Endothelial cell of umbilical vein (primary cell): ENCODE data around the gene NR1H4. TPM values are rescaled to one million over a fixed set of nuclear protein-coding genes. Genes with fewer than 3 reads are reported as not detected.

Source experiments
- BruUV-seq: library from RNA; stranded (reverse); fragments of 400-500 nt; replicated peaks from 2 replicates; lab custom pipeline; 2021; lab: Mats Ljungman, UMichigan
- CTCF ChIA-PET: fragments of 300-600, 350-600 bp; sonication (Branson Sonifier 250); formaldehyde crosslinking; loops from one replicate; lab custom pipeline; 2021; ENCODE audit warnings: antibody characterized with exemption, inconsistent platforms; lab: Charles Lee
- POLR2A ChIA-PET: fragments of 300-600, 350-600 bp; sonication (Branson Sonifier 250); formaldehyde crosslinking; loops from one replicate; lab custom pipeline; 2021; ENCODE audit warnings: antibody characterized with exemption, inconsistent platforms; lab: Charles Lee
- DNase-seq: peaks from one replicate; pipeline ENCODE4 v3.0.0-alpha.2; 2011; ENCODE audit warnings: low read depth, low spot score
- FAIRE-seq: peaks from 2 replicates; lab custom pipeline; 2011; peaks lifted over from hg19 to GRCh38; lab: Jason Lieb, UNC
- H2AFZ ChIP-seq: 2 replicates; pipeline ENCODE4 v1.6.0; 2012; ENCODE audit warnings: low read depth, low read length, control low read depth, inconsistent platforms
- H3K27ac ChIP-seq: 2 replicates; pipeline ENCODE4 v1.5.1; 2011; ENCODE audit warnings: low read depth, mild to moderate bottlenecking, control low read depth, low read length, moderate library complexity; ENCODE audit not compliant: insufficient read depth
- H3K27me3 ChIP-seq, 2 experiments: 2 replicates each; pipeline versions ENCODE4 v1.6.0 to v1.6.1; 2011; ENCODE audit warnings: low read length in 2 of 2, mixed read lengths in 1 of 2; ENCODE audit not compliant: control insufficient read depth in 2 of 2, insufficient read depth in 2 of 2
- H3K36me3 ChIP-seq, 2 experiments: 2 replicates in 1 of 2; 3 replicates in 1 of 2; pipeline ENCODE4 v1.5.1; 2011; ENCODE audit warnings: low read length in 2 of 2, mild to moderate bottlenecking in 1 of 2, moderate library complexity in 1 of 2; ENCODE audit not compliant: control insufficient read depth in 2 of 2, insufficient read depth in 2 of 2; ENCODE audit errors: extremely low read depth in 1 of 2
- H3K4me1 ChIP-seq: 3 replicates; pipeline ENCODE4 v1.5.1; 2011; ENCODE audit warnings: mild to moderate bottlenecking, low read length; ENCODE audit not compliant: control insufficient read depth, insufficient read depth; ENCODE audit errors: extremely low read depth
- H3K4me2 ChIP-seq: 2 replicates; pipeline ENCODE4 v1.6.1; 2011; ENCODE audit warnings: low read length, control low read depth, mixed read lengths; ENCODE audit not compliant: insufficient read depth
- H3K4me3 ChIP-seq, 3 experiments: fragments of 200-600 bp in 1 of 3; sonication (generic), shearing (Covaris generic) in 1 of 3; replicated peaks in 1 of 3; 2 replicates each; pipeline ENCODE4 v1.5.1; 2011 to 2016; ENCODE audit warnings: control low read depth in 3 of 3, low read length in 3 of 3, mild to moderate bottlenecking in 2 of 3, inconsistent platforms in 1 of 3, low read depth in 1 of 3, moderate library complexity in 1 of 3; ENCODE audit not compliant: insufficient read depth in 1 of 3
- H3K79me2 ChIP-seq: 2 replicates; pipeline ENCODE4 v1.6.0; 2012; ENCODE audit warnings: low read length, inconsistent platforms; ENCODE audit not compliant: control insufficient read depth, insufficient read depth
- H3K9ac ChIP-seq: replicated peaks from 2 replicates; pipeline ENCODE3; 2011; ENCODE audit warnings: low read length, control low read depth; ENCODE audit not compliant: insufficient read depth; ENCODE audit errors: extremely low read depth
- H3K9me1 ChIP-seq: replicated peaks from 3 replicates; pipeline ENCODE4 v1.6.0; 2011; ENCODE audit warnings: mild to moderate bottlenecking, low read length; ENCODE audit not compliant: control insufficient read depth, insufficient read depth; ENCODE audit errors: extremely low read depth
- H3K9me3 ChIP-seq: replicated peaks from 2 replicates; pipeline ENCODE4 v1.5.1; 2012; ENCODE audit warnings: low read length, inconsistent platforms; ENCODE audit not compliant: control insufficient read depth, insufficient read depth
- H4K20me1 ChIP-seq: replicated peaks from 2 replicates; pipeline ENCODE3; 2011; ENCODE audit warnings: mild to moderate bottlenecking, low read length; ENCODE audit not compliant: control insufficient read depth, insufficient read depth; ENCODE audit errors: extremely low read depth
- EZH2 ChIP-seq: IDR thresholded peaks from 2 replicates; pipeline ENCODE4 v1.6.1; 2012; ENCODE audit warnings: borderline replicate concordance, low read depth, mild to moderate bottlenecking, moderate library complexity, low read length, inconsistent platforms; ENCODE audit not compliant: severe bottlenecking
- FOS ChIP-seq: IDR thresholded peaks from 2 replicates; pipeline ENCODE4 v1.6.1; 2011; ENCODE audit warnings: mild to moderate bottlenecking, low read length, moderate library complexity, borderline replicate concordance; ENCODE audit not compliant: insufficient read depth
- GATA2 ChIP-seq: IDR thresholded peaks from 2 replicates; pipeline ENCODE4 v1.7.0; 2011; ENCODE audit warnings: low read depth, mild to moderate bottlenecking, moderate library complexity, mixed read lengths, low read length; ENCODE audit not compliant: insufficient read length, insufficient read depth
- JUN ChIP-seq: IDR thresholded peaks from 2 replicates; pipeline ENCODE4 v1.6.1; 2011; ENCODE audit warnings: borderline replicate concordance, low read depth; ENCODE audit not compliant: insufficient read length, insufficient read depth
- MYC ChIP-seq: IDR thresholded peaks from one replicate; pipeline ENCODE4 v1.6.1; 2011; ENCODE audit warnings: mild to moderate bottlenecking, low read depth, low read length
- POLR2A ChIP-seq: IDR thresholded peaks from 2 replicates; pipeline ENCODE4 v1.6.1; 2012; ENCODE audit warnings: low read depth, mild to moderate bottlenecking, control low read depth, low read length
- dilution Hi-C: fragments of 300-500 bp; cut with MboI; formaldehyde crosslinking; loops from one replicate; pipeline ENCODE4 v1.15.0; 2019; ENCODE audit warnings: low sequenced_read_pairs; ENCODE audit not compliant: extremely low pct_ligation_motif_present
- intact Hi-C: fragments of 100-400 bp; cut with micrococcal nuclease; formaldehyde crosslinking; loops from one replicate; pipeline ENCODE4 v1.10.0; 2022
- polyA plus RNA-seq, 4 experiments: library from polyadenylated mRNA; depleted of rRNA in 3 of 4; stranded (reverse) in 3 of 4; unstranded in 1 of 4; fragments of >200 nt; gene quantifications; 2 replicates each; pipeline versions ENCODE4 v1.2.1 to v1.2.3, GENCODE V29; 2011 to 2012; ENCODE audit warnings: missing spikeins in 1 of 4
- total RNA-seq: library from RNA; stranded (reverse); gene quantifications from 2 replicates; pipeline ENCODE4 v1.2.3, GENCODE V29; 2021
- TF ChIP-seq, protein P1 (sequence below), 2 donors: IDR thresholded peaks; 1 replicate in 1 of 2; 2 replicates in 1 of 2; pipeline ENCODE4 v1.5.1; 2011; ENCODE audit warnings: low read length in 2 of 2, mild to moderate bottlenecking in 2 of 2, moderate library complexity in 2 of 2, control low read depth in 1 of 2, inconsistent platforms in 1 of 2, low read depth in 1 of 2; ENCODE audit not compliant: insufficient read depth in 1 of 2; ENCODE audit errors: extremely low read depth in 1 of 2

NR1H4 gene
- total and polyA plus RNA-seq, 2 donors (not counting 3 experiments of a cell fraction or from before 2014, with no cell fraction given) = not detected

DNA sequence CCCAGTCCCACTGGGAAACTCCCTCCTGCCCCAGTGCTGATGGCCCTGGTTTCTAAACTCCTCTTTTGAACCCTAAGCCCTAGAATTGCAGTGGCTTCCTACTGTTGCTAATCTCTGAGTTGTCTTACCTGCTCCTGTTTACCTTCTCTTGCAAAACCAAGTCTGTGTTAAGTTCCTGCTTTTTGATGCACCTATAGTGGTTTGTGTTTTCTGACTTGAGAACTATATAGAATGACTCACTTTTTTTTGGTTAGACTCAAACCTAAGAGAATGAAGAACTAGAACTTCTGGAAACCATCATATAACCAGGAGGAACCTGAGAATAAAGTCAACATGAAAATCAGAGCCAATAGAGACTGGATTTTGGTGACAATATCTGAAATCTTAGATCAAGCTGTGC, 94.3 kb downstream of the NR1H4 start:
- H3K79me2 ChIP-seq = no peaks in the 10 kb centered on the region
- intact Hi-C loops = no loop called here
- no peak overlapping the region for H3K4me2 ChIP-seq
- TF ChIP-seq, protein P1, sequence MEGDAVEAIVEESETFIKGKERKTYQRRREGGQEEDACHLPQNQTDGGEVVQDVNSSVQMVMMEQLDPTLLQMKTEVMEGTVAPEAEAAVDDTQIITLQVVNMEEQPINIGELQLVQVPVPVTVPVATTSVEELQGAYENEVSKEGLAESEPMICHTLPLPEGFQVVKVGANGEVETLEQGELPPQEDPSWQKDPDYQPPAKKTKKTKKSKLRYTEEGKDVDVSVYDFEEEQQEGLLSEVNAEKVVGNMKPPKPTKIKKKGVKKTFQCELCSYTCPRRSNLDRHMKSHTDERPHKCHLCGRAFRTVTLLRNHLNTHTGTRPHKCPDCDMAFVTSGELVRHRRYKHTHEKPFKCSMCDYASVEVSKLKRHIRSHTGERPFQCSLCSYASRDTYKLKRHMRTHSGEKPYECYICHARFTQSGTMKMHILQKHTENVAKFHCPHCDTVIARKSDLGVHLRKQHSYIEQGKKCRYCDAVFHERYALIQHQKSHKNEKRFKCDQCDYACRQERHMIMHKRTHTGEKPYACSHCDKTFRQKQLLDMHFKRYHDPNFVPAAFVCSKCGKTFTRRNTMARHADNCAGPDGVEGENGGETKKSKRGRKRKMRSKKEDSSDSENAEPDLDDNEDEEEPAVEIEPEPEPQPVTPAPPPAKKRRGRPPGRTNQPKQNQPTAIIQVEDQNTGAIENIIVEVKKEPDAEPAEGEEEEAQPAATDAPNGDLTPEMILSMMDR (IDR thresholded peaks at IDR 0.05; ENCODE audit: extremely low read depth in 1 of 2, insufficient read depth in 1 of 2, low read depth in 1 of 2, low read length in 2 of 2) = no peak
- TF ChIP-seq FOS (no peak), POLR2A (no peak), JUN (no peak), MYC (no peak), EZH2 (no peak), GATA2 (no peak)
- no peaks in the 10 kb centered on the region for H3K36me3 ChIP-seq
- H4K20me1 ChIP-seq = no peaks in the 10 kb centered on the region
- peaks cover 20% of the 10 kb centered on the region for H3K4me1 ChIP-seq
- H3K9me1 ChIP-seq = no peaks in the 10 kb centered on the region
- no peak overlapping the region for H3K4me3 ChIP-seq
- H2AFZ ChIP-seq = no peak overlapping the region
- CTCF ChIA-PET = interaction anchor here (2.2 kb wide), 1 partner anchor 13 kb away, joined by 9 read pairs; no protein-coding TSS in a partner anchor
- POLR2A ChIA-PET = no interaction called here
- FAIRE-seq = no peak
- dilution Hi-C loops = no loop called here
- H3K9me3 ChIP-seq = no peaks in the 10 kb centered on the region
- peaks cover 5 to 13% of the 10 kb centered on the region in 2 experiments for H3K27me3 ChIP-seq
- DNase-seq = no peak
- no peak overlapping the region for H3K9ac ChIP-seq
- BruUV-seq = no TSS peak
- H3K27ac ChIP-seq = no peak overlapping the region
